Left ventricle myocardium inferior (tissue), 1 donor: ENCODE results near the gene DHODH. TPM values are rescaled to one million over a fixed set of nuclear protein-coding genes. Genes with fewer than 3 reads are reported as not detected.
"Not testable (repeated sequence)": the region's sequence is repeated elsewhere in the genome, so short reads cannot be mapped to it uniquely, and the experiment has no call there.

ENCODE experiments used
- DNase-seq: peaks from one replicate; pipeline ENCODE4 v3.0.0-alpha.2; 2020
- H3K27ac ChIP-seq: fragments of 200-600 bp; replicated peaks from 2 replicates; pipeline ENCODE4 v1.8.0; 2021
- H3K27me3 ChIP-seq: fragments of 200-600 bp; 2 replicates; pipeline ENCODE4 v1.8.0; 2021; ENCODE audit warnings: low read depth
- H3K36me3 ChIP-seq: fragments of 200-600 bp; 2 replicates; pipeline ENCODE4 v1.8.0; 2021
- H3K4me1 ChIP-seq: fragments of 200-600 bp; 2 replicates; pipeline ENCODE4 v1.8.0; 2021
- H3K4me3 ChIP-seq: fragments of 200-600 bp; 2 replicates; pipeline ENCODE4 v1.8.0; 2021; ENCODE audit warnings: mild to moderate bottlenecking, moderate library complexity
- H3K9me3 ChIP-seq: fragments of 200-600 bp; replicated peaks from 2 replicates; pipeline ENCODE4 v1.8.0; 2021
- intact Hi-C: fragments of 100-400 bp; cut with micrococcal nuclease; formaldehyde crosslinking; loops from one replicate; pipeline ENCODE4 v1.11.0; 2022
- total RNA-seq: library from RNA; stranded (reverse); fragmentation: NEBNext Ultra II Directional; extraction: Animal tissue kit (Norgen Biotek cat#: 25700); gene quantifications from one replicate; pipeline ENCODE4 v1.2.1, GENCODE V29; 2021
- TF ChIP-seq, protein P1 (sequence below): fragments of 200-600 bp; IDR thresholded peaks from 2 replicates; pipeline ENCODE4 v1.8.0; 2021; ENCODE audit warnings: antibody characterized with exemption, mild to moderate bottlenecking, borderline replicate concordance
- donor health status: DM: no; HTN: yes; CAD: no; lungs with severe emphysema.

The DHODH gene
- total RNA-seq, 1 donor from 2014 or later, result 8.1 TPM

DNA sequence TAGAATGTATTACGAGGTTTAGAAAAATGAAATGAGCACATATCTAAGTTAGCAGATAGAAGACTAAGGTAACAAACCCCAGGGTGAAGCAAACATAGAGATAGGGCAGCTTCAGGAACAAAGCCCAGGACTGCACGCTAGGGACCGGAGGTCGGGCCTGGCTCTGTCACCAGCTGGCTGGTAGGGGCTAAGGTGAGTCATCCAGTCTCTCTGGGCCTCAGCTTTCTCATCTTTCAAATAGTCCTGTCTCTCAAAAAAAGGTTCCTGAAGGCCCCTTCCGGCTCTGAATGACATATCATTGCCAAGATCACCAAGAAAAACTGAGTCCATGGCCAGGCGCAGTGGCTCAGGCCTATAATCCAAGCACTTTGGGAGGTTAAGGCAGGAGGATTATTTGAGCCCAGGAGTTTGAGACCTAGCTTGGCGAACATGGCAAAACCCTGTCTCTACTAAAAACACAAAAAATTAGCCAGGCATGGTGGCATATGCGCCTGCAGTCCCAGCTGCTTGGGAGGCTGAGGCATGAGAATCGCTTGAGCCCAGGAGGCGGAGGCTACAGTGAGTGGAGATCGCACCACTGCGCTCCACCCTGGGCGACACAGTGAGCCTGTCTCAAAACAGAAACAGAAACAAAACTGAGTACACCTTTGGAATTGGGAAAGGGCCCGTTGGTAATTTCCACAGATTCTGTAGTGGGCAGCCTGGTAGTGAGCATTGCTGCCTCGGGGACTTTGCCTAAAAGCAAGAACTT lies 34.3 kb upstream of the DHODH start:
- intact Hi-C loops, result no loop called here
- DNase-seq, result no peak
- Histone ChIP-seq H3K4me1 (no peaks in the 10 kb centered on the region), H3K27ac (no peak overlapping the region), H3K4me3 (no peak overlapping the region), H3K36me3 (no peaks in the 10 kb centered on the region), H3K9me3 (no peaks in the 10 kb centered on the region), H3K27me3 (peaks cover 6% of the 10 kb centered on the region)
- TF ChIP-seq, protein P1, sequence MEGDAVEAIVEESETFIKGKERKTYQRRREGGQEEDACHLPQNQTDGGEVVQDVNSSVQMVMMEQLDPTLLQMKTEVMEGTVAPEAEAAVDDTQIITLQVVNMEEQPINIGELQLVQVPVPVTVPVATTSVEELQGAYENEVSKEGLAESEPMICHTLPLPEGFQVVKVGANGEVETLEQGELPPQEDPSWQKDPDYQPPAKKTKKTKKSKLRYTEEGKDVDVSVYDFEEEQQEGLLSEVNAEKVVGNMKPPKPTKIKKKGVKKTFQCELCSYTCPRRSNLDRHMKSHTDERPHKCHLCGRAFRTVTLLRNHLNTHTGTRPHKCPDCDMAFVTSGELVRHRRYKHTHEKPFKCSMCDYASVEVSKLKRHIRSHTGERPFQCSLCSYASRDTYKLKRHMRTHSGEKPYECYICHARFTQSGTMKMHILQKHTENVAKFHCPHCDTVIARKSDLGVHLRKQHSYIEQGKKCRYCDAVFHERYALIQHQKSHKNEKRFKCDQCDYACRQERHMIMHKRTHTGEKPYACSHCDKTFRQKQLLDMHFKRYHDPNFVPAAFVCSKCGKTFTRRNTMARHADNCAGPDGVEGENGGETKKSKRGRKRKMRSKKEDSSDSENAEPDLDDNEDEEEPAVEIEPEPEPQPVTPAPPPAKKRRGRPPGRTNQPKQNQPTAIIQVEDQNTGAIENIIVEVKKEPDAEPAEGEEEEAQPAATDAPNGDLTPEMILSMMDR, result no peak

DNA sequence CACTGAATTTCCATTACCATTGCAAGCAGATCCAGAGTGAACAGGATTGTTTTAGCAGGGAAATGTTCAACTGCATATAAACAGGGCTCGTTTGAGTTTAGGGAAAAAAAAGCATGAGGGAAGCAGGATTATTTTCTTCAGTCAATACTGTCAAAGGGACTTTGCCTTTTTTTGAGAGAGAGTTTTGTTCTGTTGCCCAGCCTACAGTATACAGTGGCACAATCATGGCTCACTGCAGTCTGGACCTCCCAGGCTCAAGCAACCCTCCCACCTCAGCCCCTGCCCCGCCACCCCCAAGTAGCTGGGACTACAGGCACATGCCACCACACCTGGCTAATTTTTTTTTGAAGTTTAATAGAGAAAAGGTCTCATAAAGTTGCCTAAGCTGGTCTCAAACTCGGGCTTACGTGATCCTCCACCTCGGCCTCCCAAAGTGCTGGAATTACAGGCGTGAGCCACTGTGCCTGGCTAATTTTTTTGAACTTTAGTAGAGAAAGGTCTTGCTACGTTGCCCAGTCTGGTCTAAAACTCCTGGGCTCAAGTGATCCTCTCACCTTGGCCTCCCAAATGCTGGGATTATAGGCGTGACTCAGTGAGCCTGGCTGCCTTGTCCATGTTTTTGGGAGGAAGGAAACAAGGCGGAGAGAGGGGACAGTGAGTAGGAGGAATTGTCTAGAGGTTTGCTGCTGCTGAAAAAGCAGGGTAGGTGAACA lies 23.1 kb upstream of the DHODH start:
- intact Hi-C loops, result no loop called here
- DNase-seq, result no peak
- H3K27me3 ChIP-seq, result peaks cover 39% of the 10 kb centered on the region
- H3K36me3 ChIP-seq, result no peaks in the 10 kb centered on the region
- no peaks in the 10 kb centered on the region for H3K4me1 ChIP-seq
- H3K4me3 ChIP-seq, result no peak overlapping the region
- H3K27ac ChIP-seq, result no peak overlapping the region
- no peaks in the 10 kb centered on the region for H3K9me3 ChIP-seq
- TF ChIP-seq, protein P1, result no peak

DNA sequence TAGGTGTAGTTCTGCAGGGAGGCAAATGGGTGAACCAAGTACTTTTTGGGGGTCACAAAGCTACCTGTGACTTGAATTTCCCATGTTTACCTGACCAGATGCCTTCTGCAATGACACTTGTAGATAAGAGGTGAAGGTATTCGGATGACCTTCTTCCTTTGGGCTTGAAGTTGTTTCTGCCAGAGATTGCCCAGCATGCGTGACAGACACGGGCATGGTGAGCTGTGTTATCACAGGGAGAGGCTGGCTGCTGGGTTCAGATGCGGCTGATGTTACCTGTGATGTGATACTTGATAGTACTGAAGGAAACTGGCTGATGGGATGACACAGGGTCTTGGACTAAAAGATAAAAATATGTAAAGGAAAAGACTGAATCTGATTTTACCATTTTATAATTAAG lies 22.4 kb upstream of the DHODH start:
- intact Hi-C loops, result no loop called here
- no peaks in the 10 kb centered on the region for H3K36me3 ChIP-seq
- H3K4me3 ChIP-seq, result no peak overlapping the region
- no peak overlapping the region for H3K27ac ChIP-seq
- DNase-seq, result no peak
- peaks cover 39% of the 10 kb centered on the region for H3K27me3 ChIP-seq
- TF ChIP-seq, protein P1, result no peak
- H3K9me3 ChIP-seq, result no peaks in the 10 kb centered on the region
- no peaks in the 10 kb centered on the region for H3K4me1 ChIP-seq

DNA sequence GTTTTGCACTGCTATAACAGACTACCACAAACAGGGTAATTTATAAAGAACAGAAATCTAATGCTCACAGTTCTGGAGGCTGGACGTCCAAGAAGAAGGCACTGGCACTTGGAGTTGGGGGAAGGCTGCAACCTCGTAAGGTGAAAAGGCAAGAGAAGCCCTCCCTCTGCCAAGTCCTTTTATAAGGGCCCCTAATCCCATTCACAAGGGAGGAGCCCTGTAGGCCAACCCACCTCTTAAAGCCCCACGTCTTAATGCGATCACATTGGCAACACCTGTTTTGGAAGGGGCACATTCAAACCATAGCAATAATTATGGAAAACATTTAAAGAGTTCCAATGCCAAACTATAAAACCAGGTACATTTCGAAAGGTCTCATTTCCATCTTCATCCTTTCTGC lies 13.5 kb upstream of the DHODH start:
- Histone ChIP-seq H3K36me3 (no peaks in the 10 kb centered on the region), H3K4me1 (no peaks in the 10 kb centered on the region), H3K27me3 (peaks cover 16% of the 10 kb centered on the region), H3K27ac (no peak overlapping the region), H3K4me3 (no peak overlapping the region), H3K9me3 (no peaks in the 10 kb centered on the region)
- intact Hi-C loops, result no loop called here
- TF ChIP-seq, protein P1, result no peak
- DNase-seq, result no peak

DNA sequence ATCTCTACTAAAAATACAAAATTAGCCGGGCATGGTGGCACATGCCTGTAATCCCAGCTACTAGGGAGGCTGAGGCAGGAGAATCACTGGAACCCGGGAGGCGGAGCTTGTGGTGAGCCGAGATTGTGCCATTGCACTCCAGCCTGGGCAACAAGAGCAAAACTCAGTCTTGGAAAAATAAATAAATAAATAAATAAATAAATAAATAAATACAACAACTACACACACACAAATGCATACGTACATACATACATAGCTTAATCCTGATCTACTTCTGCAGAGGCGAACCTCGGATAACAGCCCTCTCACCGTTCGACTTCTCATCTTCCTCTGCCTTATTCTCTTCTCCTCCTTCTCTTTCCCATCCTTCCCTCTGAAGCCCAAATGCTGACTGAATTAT lies 11.0 kb upstream of the DHODH start:
- H3K4me1 ChIP-seq, H3K9me3 ChIP-seq, intact Hi-C loops, H3K36me3 ChIP-seq, H3K4me3 ChIP-seq, DNase-seq, H3K27ac ChIP-seq: not testable (repeated sequence)
- H3K27me3 ChIP-seq, result peaks cover 16% of the 10 kb centered on the region

DNA sequence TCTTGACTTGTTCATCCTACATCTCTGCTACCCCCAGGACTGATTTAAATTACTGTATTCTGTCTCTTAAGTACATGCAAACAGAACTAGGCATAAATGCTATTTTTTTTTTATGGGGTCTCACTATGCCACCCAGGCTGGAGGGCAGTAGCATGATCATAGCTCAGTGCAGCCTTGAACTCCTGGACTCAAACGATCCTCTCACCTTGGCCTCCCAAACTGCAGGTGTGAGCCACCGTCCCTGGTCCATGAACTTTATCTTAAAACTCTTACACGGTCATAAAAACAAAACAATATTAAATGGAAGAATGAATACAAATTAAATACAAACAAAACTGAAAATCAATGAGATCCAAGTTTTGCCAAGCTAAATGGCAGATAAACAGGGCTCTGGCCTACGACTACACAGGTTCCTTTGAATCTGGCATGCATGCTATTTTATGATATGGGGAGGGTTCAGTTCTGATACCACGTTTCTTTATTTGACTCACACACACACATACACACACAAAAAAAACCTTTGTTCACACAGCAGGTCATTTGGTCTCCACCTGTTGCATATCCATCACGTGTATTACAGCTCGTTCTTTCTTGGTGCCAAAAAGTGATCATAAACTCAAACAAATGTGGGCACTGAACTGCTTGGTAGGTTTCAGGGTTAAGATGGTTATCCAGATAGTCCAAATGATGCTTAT lies 7.2 kb upstream of the DHODH start:
- TF ChIP-seq, protein P1, result no peak
- Histone ChIP-seq H3K27ac (no peak overlapping the region), H3K4me3 (no peak overlapping the region), H3K27me3 (peaks cover 16% of the 10 kb centered on the region), H3K9me3 (no peaks in the 10 kb centered on the region), H3K36me3 (no peaks in the 10 kb centered on the region), H3K4me1 (no peaks in the 10 kb centered on the region)
- intact Hi-C loops, result no loop called here
- no peak for DNase-seq
